Activated naive CD8-positive, alpha-beta T cell treated with anti-CD3 and anti-CD28 coated beads, Interleukin-2, amount 50 U/mL, for 24 hours (primary cell): ENCODE measurements around the gene S100A6.
"Not testable (repeated sequence)": the region's sequence is repeated elsewhere in the genome, so short reads cannot be mapped to it uniquely, and the experiment has no call there.

ENCODE experiments used
- ATAC-seq: fragments of 150-1000 bp; cut with Tn5 transposase; one replicate; pipeline ENCODE4 v1.10.0; 2021
- DNase-seq: peaks from one replicate; pipeline ENCODE4 v3.0.0; 2021
- H3K27ac Mint-ChIP-seq: one replicate; pipeline ENCODE4 v1.8.0; 2021; ENCODE audit warnings: mild to moderate bottlenecking, mixed read lengths
- H3K27me3 Mint-ChIP-seq: one replicate; pipeline ENCODE4 v1.8.0; 2021; ENCODE audit warnings: mixed read lengths
- H3K36me3 Mint-ChIP-seq: one replicate; pipeline ENCODE4 v1.8.0; 2021; ENCODE audit warnings: low read depth, mixed read lengths
- H3K4me1 Mint-ChIP-seq: one replicate; pipeline ENCODE4 v1.8.0; 2021; ENCODE audit warnings: mixed read lengths
- H3K4me3 Mint-ChIP-seq: one replicate; pipeline ENCODE4 v1.8.0; 2021; ENCODE audit warnings: mild to moderate bottlenecking, moderate library complexity, mixed read lengths
- H3K9me3 Mint-ChIP-seq: one replicate; pipeline ENCODE4 v1.8.0; 2021; ENCODE audit warnings: mixed read lengths

S100A6 gene

GRCh38 chr1:153533689-153534201 lies 2.0 kb downstream of the S100A6 start:
- Mint-ChIP-seq H3K9me3 (no peaks in the 10 kb centered on the region), H3K27me3 (no peaks in the 10 kb centered on the region), H3K36me3 (peaks cover 6% of the 10 kb centered on the region), H3K4me3 (peak overlapping the region; percentile 96), H3K4me1 (peaks cover 64% of the 10 kb centered on the region), H3K27ac (peak overlapping the region; percentile 97)
- no peak for DNase-seq
- ATAC-seq: no peak

DNA sequence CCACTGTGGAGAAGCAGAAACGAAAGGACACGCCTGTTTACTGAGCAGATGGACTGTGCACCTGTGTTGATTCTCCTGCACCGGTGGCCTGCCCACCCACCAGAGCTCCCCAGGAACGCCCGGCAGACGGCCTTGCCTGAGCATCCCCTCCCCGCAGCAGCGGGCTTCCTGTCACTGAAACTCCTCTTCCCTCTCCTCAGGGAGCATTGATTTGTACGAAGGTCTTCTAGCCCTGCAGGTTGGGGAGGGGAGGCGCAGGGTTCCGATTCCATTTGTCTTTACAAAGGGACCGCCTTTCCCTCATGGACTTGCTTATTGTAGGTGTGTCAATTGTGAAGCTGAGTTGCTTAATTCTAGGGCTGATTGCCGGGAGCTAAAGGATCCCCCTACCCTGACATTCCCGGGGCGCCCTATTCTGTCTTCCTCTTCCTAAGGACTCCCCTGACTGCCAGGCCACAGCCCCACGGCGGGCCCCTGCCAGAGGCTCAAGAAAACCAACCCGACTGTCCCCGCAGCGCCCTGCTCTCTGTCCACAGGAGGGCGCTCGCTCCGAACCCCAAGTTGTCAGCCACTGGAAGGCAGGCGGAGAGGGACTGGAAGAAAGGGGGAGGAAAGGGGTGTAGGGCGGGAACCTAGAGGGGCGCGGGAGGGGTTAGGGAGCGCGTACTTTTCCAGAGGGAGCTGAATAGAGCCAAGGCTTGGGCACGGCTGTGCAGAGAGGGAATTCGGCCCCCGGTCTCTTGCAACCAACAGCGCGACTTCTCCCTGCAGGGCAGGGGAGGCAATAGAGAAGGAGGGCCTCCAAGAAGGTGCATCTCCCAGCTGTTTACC lies 2.8 kb downstream of the S100A6 start:
- Mint-ChIP-seq H3K27me3 (no peaks in the 10 kb centered on the region), H3K4me1 (peaks cover 63% of the 10 kb centered on the region), H3K36me3 (peaks cover 6% of the 10 kb centered on the region), H3K27ac (peak overlapping the region; percentile 97), H3K9me3 (no peaks in the 10 kb centered on the region), H3K4me3 (peak overlapping the region; percentile 96)
- peak; percentile 85 for DNase-seq
- ATAC-seq: peak; percentile 17

DNA sequence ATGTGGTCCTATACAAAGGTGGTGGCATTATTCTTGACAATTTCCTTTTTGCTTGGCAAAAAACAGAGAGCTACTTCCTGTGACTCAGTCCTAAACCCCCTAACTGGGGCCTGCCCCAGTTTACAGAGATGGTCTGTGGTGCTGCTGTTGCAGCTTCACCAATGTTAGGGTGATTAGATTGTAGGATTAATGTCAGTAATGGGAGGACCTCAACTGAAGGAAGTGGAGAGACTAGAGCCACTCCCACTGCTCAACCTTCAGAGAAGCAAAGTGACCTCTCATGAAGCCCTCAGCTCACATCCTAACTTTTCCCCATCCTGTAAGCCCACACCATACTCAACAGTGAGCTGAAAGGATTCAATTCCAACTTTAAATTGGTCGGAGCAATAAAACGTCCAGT lies 3.6 kb downstream of the S100A6 start:
- H3K27ac Mint-ChIP-seq: peak overlapping the region; percentile 97
- H3K36me3 Mint-ChIP-seq: peaks cover 6% of the 10 kb centered on the region
- H3K27me3 Mint-ChIP-seq: no peaks in the 10 kb centered on the region
- peaks cover 61% of the 10 kb centered on the region for H3K4me1 Mint-ChIP-seq
- peak overlapping the region; percentile 96 for H3K4me3 Mint-ChIP-seq
- DNase-seq (no peak), ATAC-seq (peak; percentile 70)
- no peaks in the 10 kb centered on the region for H3K9me3 Mint-ChIP-seq

- H3K4me1 Mint-ChIP-seq: peaks cover 57% of the 10 kb centered on the region
- H3K27ac Mint-ChIP-seq: peak overlapping the region; percentile 87
- no peaks in the 10 kb centered on the region for H3K27me3 Mint-ChIP-seq
- no peak overlapping the region for H3K4me3 Mint-ChIP-seq
- no peak for DNase-seq
- H3K36me3 Mint-ChIP-seq: peaks cover 6% of the 10 kb centered on the region
- ATAC-seq: no peak
- H3K9me3 Mint-ChIP-seq: no peaks in the 10 kb centered on the region
Observed at GRCh38 chr1:153531638-153532037, 4.2 kb downstream of the S100A6 start.

DNA sequence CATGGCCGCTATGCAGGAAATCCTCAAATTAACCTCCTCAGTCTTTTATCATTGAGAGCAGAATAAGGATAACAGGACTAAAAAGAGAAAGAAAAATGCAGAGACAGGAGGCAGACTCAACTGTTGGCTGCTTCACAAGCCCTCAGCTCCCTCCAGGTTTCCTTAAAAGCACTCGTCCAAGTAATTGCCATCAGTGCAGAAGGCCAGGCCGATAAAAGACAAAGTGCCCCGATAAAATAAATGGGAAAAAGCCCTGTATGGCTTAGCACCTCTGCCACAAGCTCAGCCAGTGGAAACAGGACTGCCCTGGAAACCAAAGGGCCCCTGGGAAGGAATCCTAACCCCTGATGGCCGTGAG lies 8.1 kb downstream of the S100A6 start:
- H3K9me3 Mint-ChIP-seq: no peaks in the 10 kb centered on the region
- ATAC-seq (no peak), DNase-seq (no peak)
- peaks cover 25% of the 10 kb centered on the region for H3K4me1 Mint-ChIP-seq
- no peaks in the 10 kb centered on the region for H3K36me3 Mint-ChIP-seq
- H3K4me3 Mint-ChIP-seq: no peak overlapping the region
- no peak overlapping the region for H3K27ac Mint-ChIP-seq
- H3K27me3 Mint-ChIP-seq: no peaks in the 10 kb centered on the region

DNA sequence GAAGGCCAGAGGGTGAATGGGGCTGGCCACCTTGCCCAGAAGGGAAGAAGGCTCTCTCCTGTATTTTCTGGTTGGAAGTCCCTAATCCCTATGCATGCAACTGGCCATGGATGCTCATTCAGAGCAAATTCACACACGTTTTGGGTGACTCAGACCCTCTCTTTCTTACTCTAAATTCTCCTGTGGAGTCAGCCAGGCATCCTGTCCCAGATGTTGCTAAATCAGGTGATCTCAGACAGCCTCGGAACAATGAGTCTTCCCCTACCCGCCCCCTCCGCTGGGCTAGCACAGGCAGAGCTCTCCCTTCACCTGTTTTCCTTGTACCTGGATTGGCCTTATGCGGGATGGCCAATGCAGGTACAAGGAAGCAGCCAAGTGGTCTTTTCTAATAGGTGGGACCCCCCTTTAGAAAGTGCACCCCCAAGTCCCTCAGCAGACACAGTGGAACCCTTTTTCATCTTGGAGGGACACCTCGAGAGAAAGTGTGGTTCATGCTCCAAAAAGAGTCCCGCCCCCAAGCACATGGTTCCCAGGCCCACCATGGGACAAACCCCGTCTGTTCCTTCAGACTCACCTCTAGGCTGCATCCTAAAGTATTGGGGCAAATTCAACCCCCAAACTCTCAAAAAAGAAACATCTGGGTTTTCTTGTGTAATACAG lies 8.6 kb downstream of the S100A6 start:
- DNase-seq (no peak), ATAC-seq (no peak)
- Mint-ChIP-seq H3K4me1 (peaks cover 23% of the 10 kb centered on the region), H3K36me3 (no peaks in the 10 kb centered on the region), H3K27ac (no peak overlapping the region), H3K9me3 (no peaks in the 10 kb centered on the region), H3K27me3 (no peaks in the 10 kb centered on the region), H3K4me3 (no peak overlapping the region)

DNA sequence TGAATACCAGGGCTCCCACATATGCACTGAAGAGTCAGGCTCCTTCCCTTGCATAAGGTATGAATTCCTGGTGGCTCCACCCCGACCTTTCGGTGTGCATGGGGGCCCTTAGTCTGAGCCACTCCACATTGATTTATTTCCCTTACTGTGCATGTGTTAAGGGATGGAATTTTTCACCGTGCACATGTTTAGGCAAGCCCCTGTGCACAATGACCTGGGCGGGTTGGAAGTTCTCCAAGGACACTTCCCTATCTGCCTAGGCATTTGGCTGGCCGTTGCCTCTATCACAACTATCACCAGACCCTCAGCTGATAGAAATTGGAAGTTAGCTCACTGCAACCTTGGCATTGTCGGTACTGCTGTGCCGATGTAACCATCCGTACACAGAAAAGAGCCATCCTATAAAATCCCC lies 9.7 kb downstream of the S100A6 start:
- Mint-ChIP-seq H3K9me3 (no peaks in the 10 kb centered on the region), H3K27ac (no peak overlapping the region), H3K36me3 (no peaks in the 10 kb centered on the region), H3K4me3 (no peak overlapping the region), H3K27me3 (no peaks in the 10 kb centered on the region), H3K4me1 (peaks cover 13% of the 10 kb centered on the region)
- DNase-seq (no peak), ATAC-seq (no peak)

DNA sequence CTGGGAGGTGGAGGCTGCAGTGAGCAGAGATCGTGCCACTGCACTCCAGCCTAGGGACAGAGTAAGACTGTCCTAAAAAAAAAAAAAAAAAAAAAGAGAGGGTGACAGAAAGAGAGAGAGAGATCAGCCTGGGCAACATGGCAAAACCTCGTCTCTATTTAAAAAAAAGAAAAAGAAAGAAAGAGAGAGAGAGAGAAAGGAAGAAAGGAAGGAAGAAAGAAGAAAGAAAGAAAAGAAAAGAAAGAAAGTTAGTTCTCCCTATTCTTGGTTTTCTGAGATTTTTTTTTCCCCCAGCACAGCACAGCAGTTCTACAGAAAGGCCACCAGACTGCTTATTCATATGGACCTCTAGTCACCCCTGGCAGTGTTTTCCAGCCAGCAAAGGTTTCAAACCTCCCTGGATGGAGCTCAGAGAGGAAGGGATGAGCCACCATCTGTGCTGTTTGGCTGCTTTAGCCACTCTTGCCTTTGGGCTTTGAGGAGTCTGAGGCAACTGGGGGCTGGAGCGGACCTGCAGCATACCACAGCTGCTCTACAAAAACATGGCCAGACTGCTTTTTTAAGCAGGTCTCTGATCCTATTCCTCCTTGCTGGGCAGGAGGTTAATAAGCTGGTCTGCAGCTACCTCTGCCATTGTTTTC lies 10.6 kb downstream of the S100A6 start:
- ATAC-seq (no peak), DNase-seq (no peak)
- no peak overlapping the region for H3K27ac Mint-ChIP-seq
- H3K27me3 Mint-ChIP-seq: no peaks in the 10 kb centered on the region
- no peaks in the 10 kb centered on the region for H3K9me3 Mint-ChIP-seq
- no peak overlapping the region for H3K4me3 Mint-ChIP-seq
- H3K4me1 Mint-ChIP-seq: peaks cover 5% of the 10 kb centered on the region
- H3K36me3 Mint-ChIP-seq: no peaks in the 10 kb centered on the region

GRCh38 chr1:153522353-153523048 lies 13.3 kb downstream of the S100A6 start:
- peak overlapping the region; percentile 8 for H3K4me3 Mint-ChIP-seq
- not testable (repeated sequence) for ATAC-seq, H3K36me3 Mint-ChIP-seq, H3K27me3 Mint-ChIP-seq, DNase-seq, H3K4me1 Mint-ChIP-seq, H3K27ac Mint-ChIP-seq, H3K9me3 Mint-ChIP-seq

GRCh38 chr1:153521808-153522207 lies 14.0 kb downstream of the S100A6 start:
- not testable (repeated sequence) for H3K27me3 Mint-ChIP-seq, H3K4me3 Mint-ChIP-seq, H3K36me3 Mint-ChIP-seq, DNase-seq, H3K27ac Mint-ChIP-seq, H3K9me3 Mint-ChIP-seq, ATAC-seq, H3K4me1 Mint-ChIP-seq

GRCh38 chr1:153520818-153521476 lies 14.8 kb downstream of the S100A6 start:
- no peak for DNase-seq
- Mint-ChIP-seq H3K9me3 (no peaks in the 10 kb centered on the region), H3K27me3 (no peaks in the 10 kb centered on the region), H3K4me1 (peaks cover 5% of the 10 kb centered on the region), H3K4me3 (no peak overlapping the region), H3K36me3 (no peaks in the 10 kb centered on the region), H3K27ac (no peak overlapping the region)
- ATAC-seq: no peak

- DNase-seq, H3K27ac Mint-ChIP-seq, H3K4me1 Mint-ChIP-seq, H3K4me3 Mint-ChIP-seq, ATAC-seq, H3K9me3 Mint-ChIP-seq, H3K36me3 Mint-ChIP-seq, H3K27me3 Mint-ChIP-seq: not testable (repeated sequence)
Observed at GRCh38 chr1:153520137-153520691, 15.6 kb downstream of the S100A6 start.

DNA sequence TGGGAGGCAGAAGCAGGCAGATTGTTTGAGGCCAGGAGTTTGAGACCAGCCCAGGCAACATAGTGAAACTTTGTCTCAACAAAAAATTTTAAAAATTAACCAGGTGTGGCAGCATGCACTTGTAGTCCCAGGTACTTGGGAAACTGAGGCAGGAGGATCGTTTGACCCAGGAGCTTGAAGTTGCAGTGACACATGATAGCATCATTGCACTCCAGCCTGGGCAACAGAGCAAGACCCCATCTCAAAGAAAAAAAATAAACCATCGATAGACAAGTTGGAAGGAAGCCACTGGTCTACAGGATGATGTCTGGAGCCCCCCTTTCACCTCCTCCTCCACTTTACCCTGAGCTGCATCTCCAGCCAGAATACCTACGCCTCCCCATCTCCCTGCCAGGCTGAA lies 16.5 kb downstream of the S100A6 start:
- H3K27me3 Mint-ChIP-seq: no peaks in the 10 kb centered on the region

More for the DNA sequence above, 16.5 kb downstream of the S100A6 start:
- Mint-ChIP-seq H3K36me3 (no peaks in the 10 kb centered on the region), H3K9me3 (no peaks in the 10 kb centered on the region), H3K4me1 (peaks cover 5% of the 10 kb centered on the region), H3K27ac (no peak overlapping the region), H3K4me3 (no peak overlapping the region)
- DNase-seq: no peak
- ATAC-seq: no peak
